Measurements from ENCODE around the gene AKAP8.

The AKAP8 gene

DNA sequence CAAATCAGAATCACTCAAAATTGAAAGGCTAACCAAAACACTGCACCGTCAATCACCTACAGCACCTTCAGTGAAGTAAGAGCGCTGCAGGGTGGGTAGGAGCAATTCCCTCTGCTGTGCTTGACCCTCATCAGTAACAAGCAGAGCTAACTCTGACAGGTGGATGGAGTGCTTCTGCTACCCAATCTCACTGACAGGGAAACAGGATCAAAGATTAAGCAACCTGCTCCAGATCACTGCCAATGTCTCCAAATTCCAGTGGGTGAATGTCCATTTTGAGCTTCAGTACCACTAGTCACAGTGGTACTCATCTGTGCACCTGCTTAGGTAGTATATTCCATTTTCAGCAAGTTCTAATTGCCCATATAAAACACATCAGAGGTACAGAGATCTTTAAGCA, 72.4 kb downstream of the AKAP8 start:
- DNase-seq (ENCODE audit: low read depth): no peak
- no peak overlapping the region for H3K4me3 ChIP-seq (ENCODE audit: low read length)
- TF ChIP-seq, protein P1, sequence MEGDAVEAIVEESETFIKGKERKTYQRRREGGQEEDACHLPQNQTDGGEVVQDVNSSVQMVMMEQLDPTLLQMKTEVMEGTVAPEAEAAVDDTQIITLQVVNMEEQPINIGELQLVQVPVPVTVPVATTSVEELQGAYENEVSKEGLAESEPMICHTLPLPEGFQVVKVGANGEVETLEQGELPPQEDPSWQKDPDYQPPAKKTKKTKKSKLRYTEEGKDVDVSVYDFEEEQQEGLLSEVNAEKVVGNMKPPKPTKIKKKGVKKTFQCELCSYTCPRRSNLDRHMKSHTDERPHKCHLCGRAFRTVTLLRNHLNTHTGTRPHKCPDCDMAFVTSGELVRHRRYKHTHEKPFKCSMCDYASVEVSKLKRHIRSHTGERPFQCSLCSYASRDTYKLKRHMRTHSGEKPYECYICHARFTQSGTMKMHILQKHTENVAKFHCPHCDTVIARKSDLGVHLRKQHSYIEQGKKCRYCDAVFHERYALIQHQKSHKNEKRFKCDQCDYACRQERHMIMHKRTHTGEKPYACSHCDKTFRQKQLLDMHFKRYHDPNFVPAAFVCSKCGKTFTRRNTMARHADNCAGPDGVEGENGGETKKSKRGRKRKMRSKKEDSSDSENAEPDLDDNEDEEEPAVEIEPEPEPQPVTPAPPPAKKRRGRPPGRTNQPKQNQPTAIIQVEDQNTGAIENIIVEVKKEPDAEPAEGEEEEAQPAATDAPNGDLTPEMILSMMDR (conservative IDR thresholded peaks at IDR 0.05; ENCODE audit: low read length): no peak

DNA sequence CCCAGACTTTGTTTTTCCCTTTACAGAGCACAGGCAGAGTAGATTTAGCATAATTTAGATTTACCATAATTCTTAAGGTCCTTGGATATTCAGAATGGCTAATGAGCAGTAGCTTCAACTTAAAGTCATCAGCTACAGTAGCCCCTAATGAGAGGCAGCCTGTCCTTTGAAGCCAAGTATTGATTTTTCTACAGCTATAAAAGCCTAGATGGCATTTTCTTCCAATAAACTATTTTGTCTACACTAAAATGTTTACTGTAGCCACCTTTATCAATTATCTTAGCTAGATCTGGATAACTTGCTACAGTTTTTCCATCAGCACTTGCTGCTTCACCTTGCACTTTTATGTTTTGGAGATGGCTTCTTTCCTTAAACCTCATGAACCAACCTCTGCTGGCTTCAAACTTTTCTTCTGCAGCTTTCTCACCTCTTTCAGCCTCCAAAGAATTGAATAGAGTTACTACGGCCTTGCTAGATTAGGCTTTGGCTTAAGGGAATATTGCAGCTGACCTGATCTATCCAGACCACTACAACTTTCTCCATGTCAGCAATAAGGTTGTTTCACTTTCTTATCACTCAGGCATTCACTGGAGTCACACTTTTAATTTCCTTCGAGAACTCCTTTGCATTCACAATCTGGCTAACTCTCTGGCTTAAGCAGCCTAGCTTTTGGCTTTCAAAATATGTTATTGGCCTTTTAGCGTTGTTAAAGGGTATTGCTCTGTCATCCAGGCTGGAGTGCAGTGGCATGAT, 73.8 kb downstream of the AKAP8 start:
- TF ChIP-seq, protein P1 (conservative IDR thresholded peaks at IDR 0.05; ENCODE audit: low read length): no peak
- no peak overlapping the region for H3K4me3 ChIP-seq (ENCODE audit: low read length)
- DNase-seq (ENCODE audit: low read depth): no peak

DNA sequence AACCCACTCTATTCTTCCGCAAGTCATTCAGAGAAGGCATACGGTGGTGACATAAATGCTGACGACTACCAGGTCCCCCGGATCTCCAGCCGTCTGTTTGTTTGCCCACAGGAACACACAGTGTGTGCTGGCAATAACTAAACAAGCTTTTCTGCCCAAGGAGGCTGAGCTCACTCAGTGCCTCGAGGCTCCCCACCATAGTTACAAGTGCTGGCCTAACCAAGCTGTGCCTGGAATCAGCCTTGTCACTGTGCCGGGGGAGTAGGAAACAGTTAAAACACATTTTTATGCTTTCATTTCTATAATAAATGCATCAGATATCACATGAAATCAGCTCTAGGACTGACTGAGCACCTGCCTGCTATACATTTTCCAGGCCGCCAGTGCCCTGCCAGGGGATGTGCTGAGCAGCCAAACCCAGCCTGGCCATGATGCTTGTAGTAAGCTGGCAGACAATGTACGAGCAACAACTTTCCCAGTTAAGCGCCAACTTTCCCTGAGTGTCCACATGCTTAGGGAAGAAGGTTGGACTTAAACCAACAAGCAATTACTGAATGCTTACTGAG, 75.4 kb downstream of the AKAP8 start:
- no peak overlapping the region for H3K4me3 ChIP-seq (ENCODE audit: low read length)
- TF ChIP-seq, protein P1 (conservative IDR thresholded peaks at IDR 0.05; ENCODE audit: low read length): no peak

More for the DNA sequence above, 75.4 kb downstream of the AKAP8 start:
- DNase-seq (ENCODE audit: low read depth): peak; percentile 47
